Heart left ventricle (tissue), 13 donors: ENCODE data around the gene ACCS.

Source experiments
- POLR2A ChIP-seq, 2 donors: fragments of 450-650 bp; IDR thresholded peaks; one replicate each; pipeline ENCODE4 v1.6.1; 2017; ENCODE audit warnings: antibody characterized with exemption in 2 of 2, mild to moderate bottlenecking in 2 of 2, moderate library complexity in 2 of 2
- TF ChIP-seq, protein P1 (sequence below), 12 donors: fragments of 200-600 bp; sonication (generic) in 4 of 12; IDR thresholded peaks; one replicate each; pipeline versions ENCODE4 v1.5.0 to v1.8.0; 2018 to 2022; ENCODE audit warnings: antibody characterized with exemption in 12 of 12, mild to moderate bottlenecking in 5 of 12
- donor health status: ischemic (EF 13 %, LVEDD 7.1; RV severe dilation, severe dysfunction).
- donor health status: DM: no; HTN: yes; CAD: no.
- donor health status: DM: no; HTN: no; CAD: no.
- donor health status: ischemic (EF 25% LVEDD 6.9; RV normal size, moderate dysfunction).
- donor health status: ischemic (EF 25% LVEDD 5.7; RV mildly dilated, moderate dysfunction).
- donor health status: ischemic (EF 35%, LVEDD 5.7; RV mildly dilated, moderate dysfunction).
- donor health status: nonischemic (EF 11% LVEDD 7.7; RV severe dilation, severe dysfunction).
- donor health status: DM: yes; HTN: yes; CAD: no.
- donor health status: PGD.
- donor health status: ischemic (EF 29% LVEDD 5.4; RV normal size, mild dysfunction).
- donor health status: nonischemic (EF 23%, LVEDD 6.1; RV moderate dilation, normal function).

DNA sequence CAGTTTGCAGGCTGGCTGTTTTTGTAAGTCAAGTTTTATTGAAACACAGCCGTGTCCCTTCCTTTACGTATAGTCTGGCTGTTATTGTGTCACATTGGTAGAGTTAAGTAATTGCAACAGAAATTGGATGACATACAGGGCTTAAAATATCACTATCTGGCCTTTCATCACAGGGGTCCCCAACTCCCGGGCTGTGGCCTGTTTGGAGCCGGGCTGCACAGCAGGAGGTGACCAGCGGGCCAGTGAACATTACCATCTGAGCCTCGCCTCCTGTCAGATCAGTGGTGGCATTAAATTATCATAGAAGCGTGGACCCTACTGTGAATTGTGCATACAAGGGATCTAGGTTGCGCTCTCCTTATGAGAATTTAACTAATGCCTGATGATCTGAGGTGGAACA is 61.1 kb downstream of the ACCS start:
- TF ChIP-seq, protein P1, sequence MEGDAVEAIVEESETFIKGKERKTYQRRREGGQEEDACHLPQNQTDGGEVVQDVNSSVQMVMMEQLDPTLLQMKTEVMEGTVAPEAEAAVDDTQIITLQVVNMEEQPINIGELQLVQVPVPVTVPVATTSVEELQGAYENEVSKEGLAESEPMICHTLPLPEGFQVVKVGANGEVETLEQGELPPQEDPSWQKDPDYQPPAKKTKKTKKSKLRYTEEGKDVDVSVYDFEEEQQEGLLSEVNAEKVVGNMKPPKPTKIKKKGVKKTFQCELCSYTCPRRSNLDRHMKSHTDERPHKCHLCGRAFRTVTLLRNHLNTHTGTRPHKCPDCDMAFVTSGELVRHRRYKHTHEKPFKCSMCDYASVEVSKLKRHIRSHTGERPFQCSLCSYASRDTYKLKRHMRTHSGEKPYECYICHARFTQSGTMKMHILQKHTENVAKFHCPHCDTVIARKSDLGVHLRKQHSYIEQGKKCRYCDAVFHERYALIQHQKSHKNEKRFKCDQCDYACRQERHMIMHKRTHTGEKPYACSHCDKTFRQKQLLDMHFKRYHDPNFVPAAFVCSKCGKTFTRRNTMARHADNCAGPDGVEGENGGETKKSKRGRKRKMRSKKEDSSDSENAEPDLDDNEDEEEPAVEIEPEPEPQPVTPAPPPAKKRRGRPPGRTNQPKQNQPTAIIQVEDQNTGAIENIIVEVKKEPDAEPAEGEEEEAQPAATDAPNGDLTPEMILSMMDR (IDR thresholded peaks at IDR 0.05) = no peak
- no peak for TF ChIP-seq POLR2A (IDR thresholded peaks at IDR 0.05)
